Measurements from ENCODE around the gene FERD3L.

Gene FERD3L

GRCh38 chr7:19098510-19098909 is 46.7 kb downstream of the FERD3L start:
- DNase-seq = no peak

GRCh38 chr7:19097165-19098055 is 47.8 kb downstream of the FERD3L start:
- DNase-seq = no peak

- DNase-seq = no peak
These were observed 49.8 kb downstream of the FERD3L start for GRCh38 chr7:19095353-19095860.

Data from NCI-H1694 treated with DMSO at 0.1 percent for 48 hours (cell line).